Endothelial cell of umbilical vein (primary cell): ENCODE results near the gene NXPE2.

ENCODE experiments used
- GATA2 ChIP-seq: IDR thresholded peaks from 2 replicates; pipeline ENCODE4 v1.7.0; 2011; ENCODE audit warnings: low read depth, mild to moderate bottlenecking, moderate library complexity, mixed read lengths, low read length; ENCODE audit not compliant: insufficient read length, insufficient read depth
- MYC ChIP-seq: IDR thresholded peaks from one replicate; pipeline ENCODE4 v1.6.1; 2011; ENCODE audit warnings: mild to moderate bottlenecking, low read depth, low read length
- POLR2A ChIP-seq: IDR thresholded peaks from 2 replicates; pipeline ENCODE4 v1.6.1; 2012; ENCODE audit warnings: low read depth, mild to moderate bottlenecking, control low read depth, low read length
- POLR2AphosphoS5 ChIP-seq: IDR thresholded peaks from 2 replicates; pipeline ENCODE4 v1.6.1; 2012; ENCODE audit warnings: low read depth, mild to moderate bottlenecking, control low read depth, low read length, moderate library complexity; ENCODE audit not compliant: insufficient read depth
- TF ChIP-seq, protein P1 (sequence below), 2 donors: IDR thresholded peaks; 1 replicate in 1 of 2; 2 replicates in 1 of 2; pipeline ENCODE4 v1.5.1; 2011; ENCODE audit warnings: low read length in 2 of 2, mild to moderate bottlenecking in 2 of 2, moderate library complexity in 2 of 2, control low read depth in 1 of 2, inconsistent platforms in 1 of 2, low read depth in 1 of 2; ENCODE audit not compliant: insufficient read depth in 1 of 2; ENCODE audit errors: extremely low read depth in 1 of 2

DNA sequence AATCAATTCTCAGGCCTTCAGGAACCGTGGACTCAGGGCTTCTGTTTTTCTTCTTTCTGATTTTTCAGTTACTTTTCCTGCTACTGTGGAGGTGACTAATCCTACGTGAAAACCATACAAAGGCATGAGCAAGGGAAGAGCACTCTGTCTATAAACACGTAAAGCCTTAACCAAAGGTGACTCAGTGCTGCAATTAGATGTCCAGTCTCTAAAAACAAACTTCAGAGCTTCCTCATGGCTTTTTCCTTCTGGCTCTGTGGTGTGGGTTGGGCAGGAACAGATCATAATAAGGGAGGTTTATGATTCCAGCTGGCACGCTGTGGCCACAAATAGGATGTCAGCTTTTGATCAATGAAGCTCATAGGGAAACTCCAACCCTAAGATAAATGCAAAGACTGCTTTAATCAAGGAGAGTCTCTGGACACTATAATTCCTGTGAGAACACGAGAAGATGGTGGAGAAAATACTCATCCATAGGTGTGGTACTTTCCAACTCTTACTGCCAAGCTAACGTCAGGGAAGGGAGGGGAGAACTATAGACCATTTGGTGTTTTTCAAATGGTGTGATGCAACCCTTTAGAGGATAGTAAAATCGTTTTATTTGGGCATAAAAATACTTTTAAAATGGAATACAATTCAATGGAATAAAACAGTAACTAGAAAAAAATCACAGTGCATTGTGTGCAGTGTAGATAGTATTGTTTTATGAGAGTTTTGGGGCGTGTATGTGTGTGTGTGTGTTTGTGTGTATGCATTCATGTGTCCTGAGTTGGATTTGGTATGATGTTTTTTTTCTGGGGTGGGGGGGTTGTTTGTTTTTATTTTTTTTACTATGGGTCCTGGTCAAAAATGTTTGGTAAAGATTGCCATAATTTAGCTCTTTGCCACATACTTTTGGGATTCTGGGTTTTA lies at the start of gene NXPE2:
- TF ChIP-seq, protein P1, sequence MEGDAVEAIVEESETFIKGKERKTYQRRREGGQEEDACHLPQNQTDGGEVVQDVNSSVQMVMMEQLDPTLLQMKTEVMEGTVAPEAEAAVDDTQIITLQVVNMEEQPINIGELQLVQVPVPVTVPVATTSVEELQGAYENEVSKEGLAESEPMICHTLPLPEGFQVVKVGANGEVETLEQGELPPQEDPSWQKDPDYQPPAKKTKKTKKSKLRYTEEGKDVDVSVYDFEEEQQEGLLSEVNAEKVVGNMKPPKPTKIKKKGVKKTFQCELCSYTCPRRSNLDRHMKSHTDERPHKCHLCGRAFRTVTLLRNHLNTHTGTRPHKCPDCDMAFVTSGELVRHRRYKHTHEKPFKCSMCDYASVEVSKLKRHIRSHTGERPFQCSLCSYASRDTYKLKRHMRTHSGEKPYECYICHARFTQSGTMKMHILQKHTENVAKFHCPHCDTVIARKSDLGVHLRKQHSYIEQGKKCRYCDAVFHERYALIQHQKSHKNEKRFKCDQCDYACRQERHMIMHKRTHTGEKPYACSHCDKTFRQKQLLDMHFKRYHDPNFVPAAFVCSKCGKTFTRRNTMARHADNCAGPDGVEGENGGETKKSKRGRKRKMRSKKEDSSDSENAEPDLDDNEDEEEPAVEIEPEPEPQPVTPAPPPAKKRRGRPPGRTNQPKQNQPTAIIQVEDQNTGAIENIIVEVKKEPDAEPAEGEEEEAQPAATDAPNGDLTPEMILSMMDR (IDR thresholded peaks at IDR 0.05; ENCODE audit: extremely low read depth in 1 of 2, insufficient read depth in 1 of 2, low read depth in 1 of 2, low read length in 2 of 2), result no peak
- TF ChIP-seq GATA2, result no peak
- TF ChIP-seq POLR2A, result no peak
- TF ChIP-seq MYC, result no peak
- no peak for TF ChIP-seq POLR2AphosphoS5
